K562 (cell line): Measurements from ENCODE around the gene CACNA2D2. TPM values are rescaled to one million over a fixed set of nuclear protein-coding genes. Genes with fewer than 3 reads are reported as not detected.

Experiments
- ATAC-seq: fragments of 200-7000 bp; cut with Tn5 transposase; 3 replicates; pipeline ENCODE4 v1.9.1; 2020; ENCODE audit warnings: moderate library complexity
- BruUV-seq: library from RNA; stranded (reverse); fragments of 400-500 nt; replicated peaks from 2 replicates; lab custom pipeline; 2021; lab: Mats Ljungman, UMichigan
- CTCF ChIA-PET: fragments of 300-600 bp; formaldehyde crosslinking; extraction: SDS; loops from one replicate; lab custom pipeline; 2021; ENCODE audit warnings: low intra/inter-chr PET ratio; lab: Yijun Ruan, JAX
- POLR2A ChIA-PET: fragments of 300-600, 350-650 bp; sonication (Branson Sonifier 250); formaldehyde crosslinking; extraction: SDS; loops from one replicate; lab custom pipeline; 2021; ENCODE audit warnings: antibody characterized with exemption, inconsistent platforms; lab: Yijun Ruan, JAX
- DNase-seq, 4 experiments: peaks; one replicate each; pipeline versions ENCODE4 v3.0.0 to v3.0.0-alpha.2; 2011 to 2018; ENCODE audit warnings: low spot score in 3 of 4, mixed read lengths in 3 of 4; ENCODE audit errors: extremely low read depth in 1 of 4
- FAIRE-seq: peaks from 2 replicates; lab custom pipeline; 2011; peaks lifted over from hg19 to GRCh38; lab: Jason Lieb, UNC
- H2AFZ ChIP-seq: 2 replicates; pipeline ENCODE4 v1.6.0; 2011; ENCODE audit warnings: low read depth, low read length, control low read depth, inconsistent platforms
- H3K27ac ChIP-seq: fragments of 200-600 bp; 3 replicates; pipeline ENCODE4 v1.8.0; 2011; ENCODE audit warnings: low read depth, mild to moderate bottlenecking, control low read depth, inconsistent platforms, low read length, moderate library complexity, mixed read lengths; ENCODE audit errors: extremely low read depth
- H3K27me3 ChIP-seq, 2 experiments: fragments of 300-600 bp in 1 of 2; 2 replicates in 1 of 2; 3 replicates in 1 of 2; pipeline versions ENCODE4 v1.6.0 to v1.8.0; 2011; ENCODE audit warnings: inconsistent platforms in 2 of 2, low read length in 2 of 2, mild to moderate bottlenecking in 1 of 2, mixed read lengths in 1 of 2, moderate library complexity in 1 of 2; ENCODE audit not compliant: control insufficient read depth in 2 of 2, insufficient read depth in 2 of 2
- H3K36me3 ChIP-seq: fragments of 300-600 bp; 3 replicates; pipeline ENCODE4 v1.8.0; 2011; ENCODE audit warnings: mild to moderate bottlenecking, low read length, inconsistent platforms; ENCODE audit not compliant: control insufficient read depth, insufficient read depth
- H3K4me1 ChIP-seq, 2 experiments: fragments of 200-600 bp in 1 of 2; replicated peaks in 1 of 2; 2 replicates in 1 of 2; 3 replicates in 1 of 2; pipeline versions ENCODE4 v1.5.1 to v1.8.0; 2011; ENCODE audit warnings: inconsistent platforms in 2 of 2, low read length in 2 of 2, mild to moderate bottlenecking in 1 of 2, mixed read lengths in 1 of 2, moderate library complexity in 1 of 2; ENCODE audit not compliant: control insufficient read depth in 2 of 2, insufficient read depth in 2 of 2
- H3K4me2 ChIP-seq: 2 replicates; pipeline ENCODE4 v1.6.1; 2011; ENCODE audit warnings: low read length, control low read depth, inconsistent platforms, mixed read lengths; ENCODE audit not compliant: insufficient read depth
- H3K4me3 ChIP-seq: fragments of 200-600 bp; sonication (generic), shearing (Covaris generic); 2 replicates; pipeline ENCODE4 v1.5.1; 2016; ENCODE audit warnings: control low read depth, inconsistent platforms
- H3K79me2 ChIP-seq: fragments of 200-600 bp; 3 replicates; pipeline ENCODE4 v1.8.0; 2011; ENCODE audit warnings: low read length, inconsistent platforms; ENCODE audit not compliant: control insufficient read depth, insufficient read depth
- H3K9ac ChIP-seq, 2 experiments: 2 replicates each; pipeline versions ENCODE4 v1.6.0 to v1.6.1; 2011; ENCODE audit warnings: low read depth in 2 of 2, low read length in 2 of 2, control low read depth in 1 of 2, inconsistent platforms in 1 of 2, mild to moderate bottlenecking in 1 of 2, mixed read lengths in 1 of 2; ENCODE audit not compliant: insufficient read depth in 1 of 2
- H3K9me1 ChIP-seq: one replicate; pipeline ENCODE4 v1.6.0; 2011; ENCODE audit warnings: inconsistent platforms, mild to moderate bottlenecking, low read length, moderate library complexity; ENCODE audit not compliant: control insufficient read depth, insufficient read depth
- H3K9me3 ChIP-seq: replicated peaks from 2 replicates; pipeline ENCODE4 v1.5.1; 2011; ENCODE audit warnings: low read depth, low read length, inconsistent platforms; ENCODE audit not compliant: control insufficient read depth, insufficient read depth
- H4K20me1 ChIP-seq: replicated peaks from 2 replicates; pipeline ENCODE4 v1.6.1; 2011; ENCODE audit warnings: low read length, inconsistent platforms, mixed read lengths; ENCODE audit not compliant: control insufficient read depth, insufficient read depth
- BRD4 ChIP-seq: fragments of 200-600 bp; sonication (generic); IDR thresholded peaks from 2 replicates; pipeline ENCODE4 v1.6.1; 2017; ENCODE audit warnings: inconsistent platforms
- KHSRP ChIP-seq: fragments of 450-650 bp; IDR thresholded peaks from 2 replicates; pipeline ENCODE4 v1.6.1; 2017
- POLR2G ChIP-seq: fragments of 200-400 bp; formaldehyde crosslinking; IDR thresholded peaks from 2 replicates; pipeline ENCODE4 v1.6.1; 2017; ENCODE audit warnings: low read depth, mild to moderate bottlenecking, antibody characterized with exemption, low read length, moderate library complexity
- POU5F1 ChIP-seq: fragments of 150-350 bp; IDR thresholded peaks from 2 replicates; pipeline ENCODE4 v1.6.1; 2014; ENCODE audit warnings: borderline replicate concordance, low read length, low read depth, mild to moderate bottlenecking; ENCODE audit not compliant: partially characterized antibody
- RCOR1 ChIP-seq, 2 experiments: IDR thresholded peaks; 2 replicates each; pipeline ENCODE4 v1.6.1; 2012; ENCODE audit warnings: low read depth in 2 of 2, low read length in 2 of 2, borderline replicate concordance in 1 of 2, improper control_type of control experiment in 1 of 2
- SETDB1 ChIP-seq: IDR thresholded peaks from one replicate; pipeline ENCODE4 v1.6.1; 2012; ENCODE audit warnings: low read length, control low read depth, inconsistent platforms
- TAF15 ChIP-seq: fragments of 200-400 bp; formaldehyde crosslinking; IDR thresholded peaks from 2 replicates; pipeline ENCODE4 v1.6.1; 2017; ENCODE audit warnings: mild to moderate bottlenecking, low read depth, low read length, moderate library complexity
- TAF7 ChIP-seq: fragments of 450-650 bp; IDR thresholded peaks from 2 replicates; pipeline ENCODE4 v1.6.1; 2016; ENCODE audit warnings: missing genetic modification characterization, missing compliant biosample characterization
- TAL1 ChIP-seq: fragments of 450-650 bp; IDR thresholded peaks from 2 replicates; pipeline ENCODE4 v1.6.1; 2016; ENCODE audit warnings: mild to moderate bottlenecking
- THAP7 ChIP-seq: fragments of 250-450 bp; sonication (Bioruptor Pico); IDR thresholded peaks from 2 replicates; pipeline ENCODE4 v1.5.0; 2021
- ZNF174 ChIP-seq: fragments of 250-450 bp; sonication (Bioruptor Pico); IDR thresholded peaks from 2 replicates; pipeline ENCODE4 v1.4.0; 2020; ENCODE audit warnings: mild to moderate bottlenecking
- ZNF583 ChIP-seq: fragments of 250-450 bp; sonication (Bioruptor Pico); IDR thresholded peaks from 2 replicates; pipeline ENCODE4 v1.4.0; 2020
- ZNF644 ChIP-seq: fragments of 200-800 bp; sonication (Bioruptor generic); IDR thresholded peaks from 2 replicates; pipeline ENCODE4 v1.6.1; 2016; ENCODE audit warnings: low read depth, missing genetic modification characterization, missing compliant biosample characterization
- ZNF77 ChIP-seq: fragments of 250-450 bp; sonication (Bioruptor Pico); IDR thresholded peaks from 2 replicates; pipeline ENCODE4 v1.5.0; 2020
- WGBS: fragments of 100-300 bp; shearing (Covaris generic); methylation state at CpG from one replicate; pipeline ENCODE4 v1.1.6; 2016; ENCODE audit warnings: low coverage, mixed read lengths; ENCODE audit not compliant: insufficient coverage; ENCODE audit errors: missing lambda C conversion rate; 5-methylcytosine and 5-hydroxymethylcytosine counted together
- in situ Hi-C: fragments of 300-500 bp; cut with MboI; formaldehyde crosslinking; loops from 4 replicates; pipeline ENCODE4 v1.15.0; 2018; ENCODE audit warnings: inconsistent platforms, mixed read lengths
- intact Hi-C: fragments of 100-400 bp; cut with micrococcal nuclease; formaldehyde crosslinking; loops from 2 replicates; pipeline ENCODE4 v1.14.2; 2022
- polyA plus RNA-seq, 8 experiments: library from polyadenylated mRNA; depleted of rRNA in 4 of 8; stranded (reverse) in 5 of 8; unstranded in 3 of 8; fragments of >200 nt; fragmentation: Nextera tagmentation in 2 of 8; fragmentation: Illumina TruSeq in 1 of 8; extraction: Ambion mirVana in 2 of 8; extraction: Trizol in 1 of 8; gene quantifications; 2 replicates each; pipeline versions ENCODE4 v1.2.1 to v1.2.3, GENCODE V29; 2011 to 2014; ENCODE audit warnings: inconsistent platforms in 1 of 8, missing spikeins in 1 of 8
- total RNA-seq, 7 experiments: library from RNA; depleted of rRNA in 6 of 7; stranded (reverse); fragments of >200 nt in 6 of 7; fragmentation: Illumina TruSeq in 2 of 7; extraction: Trizol in 2 of 7; gene quantifications; 2 replicates each; pipeline versions ENCODE4 v1.2.1 to v1.2.3, GENCODE V29; 2011 to 2021; ENCODE audit warnings: low replicate concordance in 1 of 7
- TF ChIP-seq, protein P1 (sequence below): sonication (generic); formaldehyde crosslinking; IDR thresholded peaks from 2 replicates; pipeline ENCODE4 v1.8.0; 2022; ENCODE audit warnings: mild to moderate bottlenecking, missing genetic modification reagents
- TF ChIP-seq, protein P2 (sequence below), 2 experiments: IDR thresholded peaks in 1 of 2; conservative IDR thresholded peaks in 1 of 2; 2 replicates each; pipeline ENCODE4 v1.6.1; 2016; ENCODE audit warnings: low read depth in 2 of 2, mild to moderate bottlenecking in 1 of 2, missing compliant biosample characterization in 1 of 2, missing genetic modification characterization in 1 of 2, moderate library complexity in 1 of 2

Gene CACNA2D2
- total and polyA plus RNA-seq, 9 of the 15 experiments (the other 6 are each of a cell fraction or from before 2014, with no cell fraction given), result 0.11 to 0.58 (median 0.36) TPM; not detected in 2

GRCh38 chr3:50436114-50436674 lies 67.2 kb downstream of the CACNA2D2 start (continued):
- TF ChIP-seq THAP7 (CRISPR knock-in tag) (no peak), ZNF644 (tag) (no peak), RCOR1 (IDR thresholded peaks at IDR 0.05; ENCODE audit: borderline replicate concordance in 1 of 2, low read depth in 2 of 2, low read length in 2 of 2) (peak in 1 of 2 experiments; percentile 32; a peak in 1 of 4 replicates), TAF7 (tag) (no peak), BRD4 (no peak), ZNF174 (CRISPR knock-in tag) (no peak)

DNA sequence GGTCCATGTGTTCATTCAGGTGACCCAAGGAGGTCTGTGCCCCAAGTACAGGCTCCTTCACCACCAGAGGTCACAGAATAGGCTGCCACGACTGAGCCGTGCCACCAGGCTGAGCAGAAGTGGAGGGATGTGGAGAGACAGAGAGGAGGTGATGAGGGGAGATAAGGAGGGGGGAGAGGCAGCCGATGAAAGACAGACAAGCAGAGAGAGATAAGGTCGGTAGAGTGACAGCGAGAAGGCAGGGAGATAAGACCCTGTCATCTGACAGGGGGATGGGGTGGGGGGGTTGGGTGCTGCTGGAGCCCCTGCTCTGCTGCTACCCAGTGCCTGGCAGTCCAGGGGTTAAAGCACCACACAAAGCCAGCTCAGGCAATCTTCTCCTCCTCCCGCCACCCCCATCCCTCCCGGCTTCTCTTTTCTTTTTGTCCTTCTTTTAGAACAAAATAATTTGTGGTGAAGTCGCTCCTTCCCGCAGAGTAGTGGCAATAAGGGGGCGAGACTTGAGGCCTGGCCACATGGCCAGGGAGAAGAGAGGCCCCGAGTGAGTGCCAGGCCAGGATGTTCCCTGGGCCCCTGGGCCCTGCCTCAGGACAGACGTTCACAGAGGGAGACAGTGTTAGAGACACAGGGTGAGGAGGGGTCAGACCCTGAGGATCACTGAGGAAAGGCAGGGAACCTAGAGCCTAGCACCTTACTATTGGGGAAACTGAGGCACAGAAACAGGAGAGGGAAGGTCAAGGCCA lies 67.9 kb downstream of the CACNA2D2 start:
- ChIA-PET POLR2A (no interaction called here), CTCF (interaction anchor here (0.7 to 1.9 kb wide), 3 partner anchors 65 to 114 kb away, joined by 3 to 11 read pairs (median 4); no protein-coding TSS in a partner anchor)
- DNase-seq (peak in 3 of 4 experiments; percentile 19 to 24 (median 21)), FAIRE-seq (no peak), ATAC-seq (peak; percentile 48)
- Histone ChIP-seq H3K9me1 (no peaks in the 10 kb centered on the region), H3K4me2 (no peak overlapping the region), H3K4me1 (peaks cover 5 to 13% of the 10 kb centered on the region in 2 experiments; a peak in 4 of 5 replicates), H3K9ac (0 out of 4 replicates have a peak overlapping the region, but pooled peaks of 1 of the 2 experiments have one; percentile 17), H2AFZ (no peak overlapping the region), H3K4me3 (no peak overlapping the region), H3K36me3 (no peaks in the 10 kb centered on the region), H3K79me2 (no peaks in the 10 kb centered on the region), H3K27ac (no peak overlapping the region), H4K20me1 (no peaks in the 10 kb centered on the region), H3K9me3 (no peaks in the 10 kb centered on the region), H3K27me3 (peaks cover 0 to 8% of the 10 kb centered on the region in 2 experiments; a peak in 2 of 5 replicates)
- in situ Hi-C loops, result no loop called here
- 0% methylated on average over 4 of the region's 12 CpGs for WGBS
- BruUV-seq, result no TSS peak
- intact Hi-C loops, result loop anchor here (5.0 kb wide), 1 partner anchor 107 kb away; no protein-coding TSS in a partner anchor
- no peak for TF ChIP-seq ZNF583 (CRISPR knock-in tag)
- no peak for TF ChIP-seq TAF15
- TF ChIP-seq KHSRP, result no peak
- no peak for TF ChIP-seq POU5F1
- TF ChIP-seq TAL1, result 0 out of 2 replicates have a peak, but pooled peaks have one; percentile 5
- TF ChIP-seq, protein P1, sequence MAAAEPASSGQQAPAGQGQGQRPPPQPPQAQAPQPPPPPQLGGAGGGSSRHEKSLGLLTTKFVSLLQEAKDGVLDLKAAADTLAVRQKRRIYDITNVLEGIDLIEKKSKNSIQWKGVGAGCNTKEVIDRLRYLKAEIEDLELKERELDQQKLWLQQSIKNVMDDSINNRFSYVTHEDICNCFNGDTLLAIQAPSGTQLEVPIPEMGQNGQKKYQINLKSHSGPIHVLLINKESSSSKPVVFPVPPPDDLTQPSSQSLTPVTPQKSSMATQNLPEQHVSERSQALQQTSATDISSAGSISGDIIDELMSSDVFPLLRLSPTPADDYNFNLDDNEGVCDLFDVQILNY (CRISPR knock-in tag), result no peak
- no peak for TF ChIP-seq SETDB1
- TF ChIP-seq ZNF77 (CRISPR knock-in tag), result no peak
- no peak for TF ChIP-seq POLR2G
- TF ChIP-seq, protein P2, sequence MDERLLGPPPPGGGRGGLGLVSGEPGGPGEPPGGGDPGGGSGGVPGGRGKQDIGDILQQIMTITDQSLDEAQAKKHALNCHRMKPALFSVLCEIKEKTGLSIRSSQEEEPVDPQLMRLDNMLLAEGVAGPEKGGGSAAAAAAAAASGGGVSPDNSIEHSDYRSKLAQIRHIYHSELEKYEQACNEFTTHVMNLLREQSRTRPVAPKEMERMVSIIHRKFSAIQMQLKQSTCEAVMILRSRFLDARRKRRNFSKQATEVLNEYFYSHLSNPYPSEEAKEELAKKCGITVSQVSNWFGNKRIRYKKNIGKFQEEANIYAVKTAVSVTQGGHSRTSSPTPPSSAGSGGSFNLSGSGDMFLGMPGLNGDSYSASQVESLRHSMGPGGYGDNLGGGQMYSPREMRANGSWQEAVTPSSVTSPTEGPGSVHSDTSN (CRISPR knock-in tag; IDR thresholded peaks at IDR 0.05; ENCODE audit: low read depth), result no peak
- TF ChIP-seq, protein P2 (tag; conservative IDR thresholded peaks at IDR 0.05; ENCODE audit: low read depth), result peak; percentile 50; the same call in 1 of the 2 replicates
